22Rv1 (cell line): Measurements from ENCODE around the gene SLC26A8.

ENCODE experiments used
- H3K27ac ChIP-seq: fragments of 450-650 bp; 2 replicates; pipeline ENCODE4 v1.5.1; 2017
- CTCF ChIP-seq: fragments of 450-650 bp; IDR thresholded peaks from 2 replicates; pipeline ENCODE4 v1.5.1; 2017; ENCODE audit warnings: mild to moderate bottlenecking
- ZFX ChIP-seq: fragments of 450-650 bp; IDR thresholded peaks from 2 replicates; pipeline ENCODE4 v1.6.1; 2017; ENCODE audit warnings: antibody characterized with exemption, borderline replicate concordance

The SLC26A8 gene

GRCh38 chr6:36068586-36068985, 44.1 kb upstream of the SLC26A8 start:
- no peak for TF ChIP-seq ZFX
- TF ChIP-seq CTCF: no peak
- no peak overlapping the region for H3K27ac ChIP-seq

GRCh38 chr6:36068012-36068392, 43.6 kb upstream of the SLC26A8 start:
- TF ChIP-seq ZFX: no peak
- no peak for TF ChIP-seq CTCF
- H3K27ac ChIP-seq: no peak overlapping the region

DNA sequence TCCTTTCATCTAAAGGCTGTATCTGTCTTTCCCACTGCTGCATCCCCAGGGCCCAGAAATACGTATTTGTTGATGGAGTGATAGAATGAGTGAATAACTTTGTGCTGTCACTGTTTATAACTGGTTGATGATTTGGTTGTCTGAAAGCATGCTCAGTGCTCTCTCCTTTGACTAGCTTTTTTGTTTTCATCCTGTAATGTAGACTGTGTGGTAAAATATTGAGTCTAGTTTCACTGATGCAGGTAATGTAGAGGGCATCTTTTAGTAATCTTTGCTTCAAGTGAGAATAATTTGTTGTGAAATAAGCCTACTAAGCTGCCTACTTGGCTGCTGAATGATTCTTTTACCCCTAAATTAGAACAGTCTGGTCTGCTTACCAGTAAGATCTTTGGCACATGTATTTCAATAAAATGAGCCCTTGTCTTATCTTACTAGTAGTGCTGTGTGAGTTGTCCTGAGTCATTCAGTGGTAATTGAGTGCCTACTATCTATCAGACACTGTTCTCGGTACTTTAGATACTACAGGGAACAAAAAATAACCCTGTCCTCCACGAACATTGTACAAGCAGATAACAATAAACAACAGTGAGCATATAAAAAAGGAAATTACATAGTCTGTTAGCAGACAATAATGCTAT, 43.1 kb upstream of the SLC26A8 start:
- H3K27ac ChIP-seq: no peak overlapping the region
- no peak for TF ChIP-seq ZFX
- TF ChIP-seq CTCF: no peak

- H3K27ac ChIP-seq: 0 out of 2 replicates have a peak overlapping the region, but pooled peaks have one; percentile 14
Observed at GRCh38 chr6:36066817-36067216, 42.4 kb upstream of the SLC26A8 start.

GRCh38 chr6:36065916-36066315, 41.5 kb upstream of the SLC26A8 start:
- H3K27ac ChIP-seq: 0 out of 2 replicates have a peak overlapping the region, but pooled peaks have one; percentile 14
- TF ChIP-seq CTCF (no peak), ZFX (no peak)

More at GRCh38 chr6:36066817-36067216, 42.4 kb upstream of the SLC26A8 start:
- no peak for TF ChIP-seq ZFX
- TF ChIP-seq CTCF: no peak

- no peak for TF ChIP-seq ZFX
- no peak overlapping the region for H3K27ac ChIP-seq
Observed at GRCh38 chr6:36064770-36065396, 40.4 kb upstream of the SLC26A8 start.

DNA sequence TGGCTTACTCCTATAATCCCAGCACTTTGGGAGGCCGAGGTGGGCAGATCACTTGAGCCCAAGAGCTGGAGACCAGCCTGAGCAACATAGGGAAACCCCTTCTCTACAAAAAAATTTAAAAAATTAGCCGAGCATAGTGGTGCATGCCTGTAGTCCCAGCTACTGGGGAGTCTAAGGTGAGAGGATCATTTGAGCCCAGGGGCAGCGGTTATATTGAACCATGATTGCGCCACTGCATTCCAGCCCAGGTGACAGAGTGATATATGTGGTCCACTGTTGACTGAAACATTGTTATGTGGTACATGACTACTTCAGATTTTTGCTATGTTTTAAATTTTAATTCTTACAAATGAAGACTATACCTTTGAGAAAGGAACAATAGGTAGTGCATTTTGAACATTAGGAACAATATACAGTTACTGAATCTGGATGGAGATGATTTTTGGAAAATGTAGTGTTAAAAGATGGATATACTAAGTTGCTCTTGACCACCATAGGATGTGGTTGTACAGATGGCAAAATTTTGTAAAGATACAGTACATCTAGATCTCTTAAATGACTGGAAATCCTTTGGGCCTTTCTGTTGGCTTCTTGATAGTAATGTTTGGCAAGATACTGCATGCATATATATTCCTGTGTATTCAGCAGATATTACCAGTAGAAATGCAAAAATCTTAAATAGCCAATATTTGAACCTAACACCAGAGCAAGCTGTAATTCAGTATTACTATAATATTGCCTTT, 39.0 kb upstream of the SLC26A8 start:
- no peak overlapping the region for H3K27ac ChIP-seq
- TF ChIP-seq CTCF (no peak), ZFX (no peak)
